ENCODE data around the gene NNT.

NNT gene

DNA sequence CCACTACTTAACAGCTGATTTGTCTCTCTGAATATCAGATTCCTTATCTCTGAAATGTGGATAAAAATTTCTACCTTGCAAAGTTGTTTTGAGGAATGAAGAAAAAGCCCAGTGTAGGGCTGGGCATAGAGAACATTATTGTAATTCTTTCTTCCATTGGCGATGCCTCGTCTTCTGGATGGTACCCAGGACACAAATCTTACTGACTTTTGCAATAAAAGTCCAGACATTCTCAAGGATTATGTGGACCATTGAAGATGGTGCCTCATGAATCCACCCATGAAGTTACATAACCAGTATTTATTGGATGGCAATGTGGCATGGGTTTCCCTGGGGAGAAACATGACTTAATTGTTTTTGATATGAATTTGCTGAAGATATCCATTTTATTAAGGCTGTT lies 33.1 kb downstream of the NNT start:
- Mint-ChIP-seq H3K27me3 (no peaks in the 10 kb centered on the region), H3K27ac (peak overlapping the region; percentile 51), H3K9me3 (no peaks in the 10 kb centered on the region), H3K4me1 (peaks cover 53% of the 10 kb centered on the region), H3K4me3 (no peak overlapping the region), H3K36me3 (peaks cover 20% of the 10 kb centered on the region)

GRCh38 chr5:43637416-43637815 lies 34.4 kb downstream of the NNT start:
- H3K27ac Mint-ChIP-seq, result no peak overlapping the region
- H3K27me3 Mint-ChIP-seq, result no peaks in the 10 kb centered on the region
- no peaks in the 10 kb centered on the region for H3K9me3 Mint-ChIP-seq
- peaks cover 17% of the 10 kb centered on the region for H3K36me3 Mint-ChIP-seq
- no peak overlapping the region for H3K4me3 Mint-ChIP-seq
- H3K4me1 Mint-ChIP-seq, result peaks cover 48% of the 10 kb centered on the region

DNA sequence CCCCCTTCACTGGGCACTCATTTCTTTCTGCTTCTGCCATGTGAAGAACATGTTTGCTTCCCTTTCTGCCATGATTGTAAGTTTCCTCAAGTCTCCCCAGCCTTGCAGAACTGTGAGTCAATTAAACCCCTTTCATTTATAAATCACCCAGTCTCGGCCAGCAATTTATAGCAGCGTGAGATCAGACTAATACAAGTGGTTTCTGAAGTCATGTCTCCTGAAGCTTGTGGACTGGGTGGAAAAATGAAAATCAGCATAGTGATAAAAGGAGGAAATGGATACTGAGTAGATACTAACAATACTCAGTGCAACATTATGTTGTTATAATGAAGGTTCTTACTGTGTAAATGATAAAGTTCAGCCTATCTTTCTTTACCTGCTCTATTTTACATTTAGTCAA lies 35.1 kb downstream of the NNT start:
- Mint-ChIP-seq H3K27me3 (no peaks in the 10 kb centered on the region), H3K4me1 (peaks cover 50% of the 10 kb centered on the region), H3K9me3 (no peaks in the 10 kb centered on the region), H3K27ac (peak overlapping the region; percentile 74), H3K4me3 (no peak overlapping the region), H3K36me3 (peaks cover 14% of the 10 kb centered on the region)

GRCh38 chr5:43638546-43638945 lies 35.6 kb downstream of the NNT start:
- no peak overlapping the region for H3K27ac Mint-ChIP-seq

DNA sequence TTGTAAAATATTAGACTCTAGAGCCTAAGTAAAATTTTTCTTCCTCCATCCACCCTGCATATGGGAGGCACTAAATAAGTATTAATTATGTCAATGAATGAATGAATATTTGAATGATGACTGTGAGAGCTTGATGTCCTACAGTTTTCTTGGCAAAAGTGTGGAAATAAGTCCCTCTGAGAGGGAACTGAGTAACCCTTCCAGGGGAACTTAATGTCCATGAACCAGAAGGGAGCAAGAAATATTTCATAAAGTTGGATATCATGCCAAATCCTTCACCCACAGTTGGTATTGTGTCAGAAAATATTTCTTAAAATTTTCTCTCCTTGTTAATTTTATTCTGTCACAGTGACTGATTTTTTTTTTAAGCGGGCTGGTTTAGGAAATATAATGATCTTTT lies 36.6 kb downstream of the NNT start:
- H3K9me3 Mint-ChIP-seq, result no peaks in the 10 kb centered on the region
- H3K4me3 Mint-ChIP-seq, result no peak overlapping the region
- H3K4me1 Mint-ChIP-seq, result peaks cover 42% of the 10 kb centered on the region
- peaks cover 9% of the 10 kb centered on the region for H3K36me3 Mint-ChIP-seq
- H3K27ac Mint-ChIP-seq, result no peak overlapping the region
- H3K27me3 Mint-ChIP-seq, result no peaks in the 10 kb centered on the region

More at GRCh38 chr5:43638546-43638945, 35.6 kb downstream of the NNT start:
- peaks cover 13% of the 10 kb centered on the region for H3K36me3 Mint-ChIP-seq
- H3K27me3 Mint-ChIP-seq, result no peaks in the 10 kb centered on the region
- H3K9me3 Mint-ChIP-seq, result no peaks in the 10 kb centered on the region
- peaks cover 50% of the 10 kb centered on the region for H3K4me1 Mint-ChIP-seq
- H3K4me3 Mint-ChIP-seq, result no peak overlapping the region

- Mint-ChIP-seq H3K36me3 (peaks cover 11% of the 10 kb centered on the region), H3K9me3 (no peaks in the 10 kb centered on the region), H3K4me1 (peaks cover 28% of the 10 kb centered on the region), H3K27me3 (no peaks in the 10 kb centered on the region), H3K27ac (no peak overlapping the region), H3K4me3 (no peak overlapping the region)
These were observed 39.4 kb downstream of the NNT start for GRCh38 chr5:43642428-43642827.

GRCh38 chr5:43643327-43643726 lies 40.3 kb downstream of the NNT start:
- Mint-ChIP-seq H3K27me3 (no peaks in the 10 kb centered on the region), H3K9me3 (no peaks in the 10 kb centered on the region), H3K4me1 (peaks cover 21% of the 10 kb centered on the region), H3K36me3 (peaks cover 13% of the 10 kb centered on the region), H3K4me3 (no peak overlapping the region), H3K27ac (peak overlapping the region; percentile 6)

GRCh38 chr5:43643750-43644149 lies 40.8 kb downstream of the NNT start:
- H3K36me3 Mint-ChIP-seq, result peaks cover 16% of the 10 kb centered on the region
- no peak overlapping the region for H3K4me3 Mint-ChIP-seq
- H3K27ac Mint-ChIP-seq, result no peak overlapping the region
- no peaks in the 10 kb centered on the region for H3K27me3 Mint-ChIP-seq
- H3K9me3 Mint-ChIP-seq, result no peaks in the 10 kb centered on the region
- H3K4me1 Mint-ChIP-seq, result peaks cover 18% of the 10 kb centered on the region

DNA sequence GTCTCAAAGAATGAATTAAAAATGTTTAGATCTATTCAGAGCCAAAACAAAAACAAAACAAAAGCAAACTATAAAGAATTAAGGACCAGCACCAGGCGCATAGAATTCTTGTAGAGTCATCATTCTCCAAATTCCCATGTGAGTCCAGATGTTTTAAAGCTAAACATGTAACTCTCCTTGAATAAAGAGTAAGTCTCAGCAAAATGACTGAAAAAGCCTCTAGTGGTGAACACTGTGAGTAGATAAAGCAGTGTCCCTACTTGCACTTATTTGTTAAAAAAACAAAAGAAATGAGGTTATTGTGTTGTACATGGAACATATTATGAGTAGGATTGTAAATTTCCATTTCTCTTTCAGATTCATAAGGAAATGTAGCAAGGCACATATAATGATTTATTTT lies 44.0 kb downstream of the NNT start:
- peaks cover 7% of the 10 kb centered on the region for H3K4me1 Mint-ChIP-seq
- peaks cover 19% of the 10 kb centered on the region for H3K36me3 Mint-ChIP-seq
- H3K27me3 Mint-ChIP-seq, result no peaks in the 10 kb centered on the region
- H3K4me3 Mint-ChIP-seq, result no peak overlapping the region
- H3K9me3 Mint-ChIP-seq, result no peaks in the 10 kb centered on the region
- H3K27ac Mint-ChIP-seq, result no peak overlapping the region

- peaks cover 7% of the 10 kb centered on the region for H3K4me1 Mint-ChIP-seq
- peaks cover 24% of the 10 kb centered on the region for H3K36me3 Mint-ChIP-seq
- H3K9me3 Mint-ChIP-seq, result no peaks in the 10 kb centered on the region
- no peak overlapping the region for H3K27ac Mint-ChIP-seq
- H3K4me3 Mint-ChIP-seq, result no peak overlapping the region
- no peaks in the 10 kb centered on the region for H3K27me3 Mint-ChIP-seq
These were observed 44.8 kb downstream of the NNT start for GRCh38 chr5:43647789-43648188.

- Mint-ChIP-seq H3K9me3 (no peaks in the 10 kb centered on the region), H3K27me3 (no peaks in the 10 kb centered on the region), H3K4me3 (no peak overlapping the region), H3K27ac (no peak overlapping the region), H3K4me1 (peaks cover under 1% of the 10 kb centered on the region), H3K36me3 (peaks cover 24% of the 10 kb centered on the region)
These were observed 45.6 kb downstream of the NNT start for GRCh38 chr5:43648499-43649124.

- no peaks in the 10 kb centered on the region for H3K9me3 Mint-ChIP-seq
- H3K4me3 Mint-ChIP-seq, result no peak overlapping the region
- no peaks in the 10 kb centered on the region for H3K4me1 Mint-ChIP-seq
- peaks cover 27% of the 10 kb centered on the region for H3K36me3 Mint-ChIP-seq
- no peaks in the 10 kb centered on the region for H3K27me3 Mint-ChIP-seq
- no peak overlapping the region for H3K27ac Mint-ChIP-seq
These were observed 46.3 kb downstream of the NNT start for GRCh38 chr5:43649256-43649655.

DNA sequence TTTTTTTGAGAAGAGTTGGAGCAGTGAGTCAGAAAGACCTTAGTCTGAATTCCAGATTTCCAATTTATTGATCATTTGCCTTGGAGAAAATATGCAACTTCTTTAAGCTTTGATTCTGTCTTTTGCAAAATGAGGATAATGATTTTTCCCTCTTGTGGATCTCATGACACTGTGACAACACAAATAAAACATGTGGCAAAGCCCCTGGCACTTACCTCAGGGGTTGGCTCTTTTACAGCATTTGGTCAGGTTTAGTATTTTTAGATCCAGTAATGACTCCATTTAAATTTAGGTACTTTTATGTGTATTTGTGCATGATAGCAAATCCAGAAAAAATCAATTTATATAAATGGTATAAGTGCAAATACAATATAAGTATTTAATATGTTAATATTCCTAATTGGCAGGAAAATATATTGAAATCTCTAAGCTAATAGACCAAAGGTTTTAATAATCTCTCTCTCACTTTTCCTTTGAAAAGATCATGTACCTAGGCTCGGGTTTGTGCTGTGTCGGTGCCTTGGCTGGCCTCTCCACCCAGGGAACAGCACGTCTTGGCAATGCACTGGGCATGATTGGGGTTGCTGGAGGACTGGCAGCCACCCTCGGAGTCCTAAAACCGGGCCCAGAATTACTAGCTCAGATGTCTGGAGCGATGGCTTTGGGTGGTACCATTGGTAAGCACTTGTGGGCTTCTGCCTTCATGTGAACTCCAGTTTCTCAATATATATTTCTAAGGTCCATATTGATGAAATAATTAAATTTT lies 49.7 kb downstream of the NNT start:
- no peak overlapping the region for H3K4me3 Mint-ChIP-seq
- H3K27me3 Mint-ChIP-seq, result no peaks in the 10 kb centered on the region
- no peak overlapping the region for H3K27ac Mint-ChIP-seq
- no peaks in the 10 kb centered on the region for H3K4me1 Mint-ChIP-seq
- H3K9me3 Mint-ChIP-seq, result no peaks in the 10 kb centered on the region
- peaks cover 45% of the 10 kb centered on the region for H3K36me3 Mint-ChIP-seq

DNA sequence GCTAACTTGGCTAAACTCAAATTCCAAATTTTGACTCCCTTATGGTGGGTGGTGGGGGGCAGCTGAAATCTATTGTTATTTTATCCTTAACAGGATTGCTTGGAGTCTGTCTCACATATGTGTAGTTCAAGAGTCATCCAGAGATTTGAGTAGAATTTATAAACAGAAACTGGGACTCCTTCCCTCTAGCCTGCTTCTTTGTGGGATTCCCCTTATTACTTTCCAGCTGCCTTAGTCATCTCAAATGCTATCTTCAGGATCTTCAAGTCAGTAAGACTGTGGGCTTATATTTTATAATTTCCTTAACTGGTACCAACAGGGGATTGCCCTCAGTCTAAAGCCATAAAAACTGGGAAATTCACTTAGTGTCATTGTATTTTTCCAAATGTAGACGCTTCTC lies 55.5 kb downstream of the NNT start:
- Mint-ChIP-seq H3K4me3 (no peak overlapping the region), H3K9me3 (peaks cover 4% of the 10 kb centered on the region), H3K27ac (no peak overlapping the region), H3K27me3 (no peaks in the 10 kb centered on the region), H3K4me1 (peaks cover 3% of the 10 kb centered on the region), H3K36me3 (peaks cover 55% of the 10 kb centered on the region)

DNA sequence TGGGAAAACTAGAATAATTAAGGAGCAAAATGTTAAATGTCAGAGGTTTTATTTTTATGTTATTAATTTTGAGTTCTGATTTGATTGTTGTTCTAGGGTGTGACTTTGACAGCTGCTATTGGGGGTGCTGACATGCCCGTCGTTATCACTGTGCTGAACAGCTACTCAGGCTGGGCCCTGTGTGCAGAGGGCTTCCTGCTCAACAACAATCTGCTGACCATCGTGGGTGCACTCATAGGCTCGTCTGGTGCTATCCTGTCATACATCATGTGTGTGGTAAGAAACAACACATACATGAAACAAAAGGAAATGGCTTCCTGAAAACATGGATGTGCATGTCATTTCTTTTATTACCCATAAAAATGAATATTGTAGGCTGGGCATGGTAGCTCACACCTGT lies 56.1 kb downstream of the NNT start:
- Mint-ChIP-seq H3K27ac (no peak overlapping the region), H3K27me3 (no peaks in the 10 kb centered on the region), H3K4me1 (peaks cover 3% of the 10 kb centered on the region), H3K36me3 (peaks cover 58% of the 10 kb centered on the region), H3K9me3 (peaks cover 4% of the 10 kb centered on the region), H3K4me3 (no peak overlapping the region)

GRCh38 chr5:43661102-43661501 lies 58.1 kb downstream of the NNT start:
- H3K36me3 Mint-ChIP-seq, result peaks cover 51% of the 10 kb centered on the region
- no peak overlapping the region for H3K27ac Mint-ChIP-seq
- peaks cover 3% of the 10 kb centered on the region for H3K4me1 Mint-ChIP-seq
- H3K27me3 Mint-ChIP-seq, result no peaks in the 10 kb centered on the region
- H3K4me3 Mint-ChIP-seq, result no peak overlapping the region
- peaks cover 4% of the 10 kb centered on the region for H3K9me3 Mint-ChIP-seq
